Astrocyte (in vitro differentiated cells and primary cell): ENCODE data around the gene PKHD1. TPM values are rescaled to one million over a fixed set of nuclear protein-coding genes. Genes with fewer than 3 reads are reported as not detected.

Experiments used
- DNase-seq: peaks from one replicate; pipeline ENCODE4 v3.0.0-alpha.2; 2010; ENCODE audit warnings: low read depth
- FAIRE-seq: peaks from 2 replicates; lab custom pipeline; 2011; peaks lifted over from hg19 to GRCh38; lab: Jason Lieb, UNC
- H2AFZ ChIP-seq: 2 replicates; pipeline ENCODE4 v1.6.0; 2012; ENCODE audit warnings: low read depth, low read length, inconsistent platforms
- H3K27ac ChIP-seq: 2 replicates; pipeline ENCODE4 v1.5.1; 2011; ENCODE audit warnings: low read depth, low read length, inconsistent platforms
- H3K27me3 ChIP-seq: 2 replicates; pipeline ENCODE4 v1.6.0; 2011; ENCODE audit warnings: low read length, inconsistent platforms; ENCODE audit not compliant: insufficient read depth
- H3K36me3 ChIP-seq: 2 replicates; pipeline ENCODE4 v1.5.1; 2011; ENCODE audit warnings: low read length, inconsistent platforms; ENCODE audit not compliant: insufficient read depth
- H3K4me1 ChIP-seq: 2 replicates; pipeline ENCODE4 v1.5.1; 2011; ENCODE audit warnings: low read length, inconsistent platforms; ENCODE audit not compliant: insufficient read depth
- H3K4me2 ChIP-seq: 2 replicates; pipeline ENCODE4 v1.6.0; 2012; ENCODE audit warnings: low read length, inconsistent platforms
- H3K4me3 ChIP-seq: 2 replicates; pipeline ENCODE4 v1.5.1; 2011; ENCODE audit warnings: low read depth, mild to moderate bottlenecking, low read length, inconsistent platforms; ENCODE audit not compliant: insufficient read depth
- H3K79me2 ChIP-seq: 2 replicates; pipeline ENCODE4 v1.6.0; 2012; ENCODE audit warnings: mild to moderate bottlenecking, low read length, inconsistent platforms; ENCODE audit not compliant: insufficient read depth
- H3K9ac ChIP-seq: 2 replicates; pipeline ENCODE4 v1.6.0; 2012; ENCODE audit warnings: mild to moderate bottlenecking, low read length, inconsistent platforms
- H3K9me3 ChIP-seq: 2 replicates; pipeline ENCODE4 v1.5.1; 2012; ENCODE audit warnings: low read depth, mild to moderate bottlenecking, low read length, inconsistent platforms; ENCODE audit not compliant: insufficient read depth
- H4K20me1 ChIP-seq: 2 replicates; pipeline ENCODE4 v1.6.0; 2012; ENCODE audit warnings: low read length, inconsistent platforms; ENCODE audit not compliant: insufficient read depth
- H3K27ac Mint-ChIP-seq: one replicate; pipeline ENCODE4 v1.8.0; 2021; ENCODE audit warnings: mild to moderate bottlenecking, mixed read lengths; ENCODE audit not compliant: unreplicated experiment
- H3K27me3 Mint-ChIP-seq: one replicate; pipeline ENCODE4 v1.8.0; 2021; ENCODE audit warnings: low read depth, mixed read lengths; ENCODE audit not compliant: unreplicated experiment
- H3K36me3 Mint-ChIP-seq: one replicate; pipeline ENCODE4 v1.8.0; 2021; ENCODE audit warnings: low read depth, mixed read lengths; ENCODE audit not compliant: unreplicated experiment
- H3K4me1 Mint-ChIP-seq: one replicate; pipeline ENCODE4 v1.8.0; 2021; ENCODE audit warnings: low read depth, mixed read lengths; ENCODE audit not compliant: unreplicated experiment
- H3K4me3 Mint-ChIP-seq: one replicate; pipeline ENCODE4 v1.8.0; 2021; ENCODE audit warnings: mild to moderate bottlenecking, moderate library complexity, mixed read lengths; ENCODE audit not compliant: unreplicated experiment
- H3K9me3 Mint-ChIP-seq: one replicate; pipeline ENCODE4 v1.8.0; 2021; ENCODE audit warnings: mild to moderate bottlenecking, mixed read lengths; ENCODE audit not compliant: unreplicated experiment
- CTCF ChIP-seq: IDR thresholded peaks from 2 replicates; pipeline ENCODE4 v1.5.1; 2011; ENCODE audit warnings: low read depth, mild to moderate bottlenecking, inconsistent platforms, low read length, moderate library complexity; ENCODE audit not compliant: insufficient read depth
- EZH2 ChIP-seq: IDR thresholded peaks from 2 replicates; pipeline ENCODE4 v1.6.1; 2012; ENCODE audit warnings: mild to moderate bottlenecking, low read length, inconsistent platforms; ENCODE audit not compliant: insufficient read depth
- total RNA-seq: library from RNA; stranded (reverse); gene quantifications from 2 replicates; pipeline ENCODE4 v1.2.1, GENCODE V29; 2021

PKHD1 gene
- total RNA-seq, 1 donor from 2014 or later: 0.16 TPM

DNA sequence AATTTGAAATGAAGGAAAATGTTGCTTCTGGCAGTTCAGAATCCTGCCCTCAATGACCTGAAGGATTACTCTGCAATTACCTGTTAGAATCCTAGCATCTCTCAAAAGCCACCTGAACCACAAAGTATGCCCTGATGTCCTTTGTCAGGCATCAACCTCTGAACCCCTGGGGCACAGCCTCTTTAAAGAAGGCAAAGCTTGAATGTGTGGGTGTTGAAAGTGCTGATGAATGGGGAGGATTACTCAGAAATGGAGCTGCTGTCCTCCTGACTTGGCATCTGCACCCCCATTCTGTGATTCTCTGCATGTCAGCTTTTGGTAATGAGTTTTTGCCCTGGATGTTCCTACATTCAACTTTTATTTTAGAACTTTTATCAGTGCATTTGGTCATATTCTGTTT is 179.2 kb downstream of the PKHD1 start:
- DNase-seq (no peak), FAIRE-seq (no peak)
- Mint-ChIP-seq H3K27me3 (peaks cover 6% of the 10 kb centered on the region), H3K36me3 (no peaks in the 10 kb centered on the region), H3K4me1 (no peaks in the 10 kb centered on the region), H3K27ac (no peak overlapping the region), H3K4me3 (no peak overlapping the region), H3K9me3 (no peaks in the 10 kb centered on the region)
- Histone ChIP-seq H3K36me3 (no peaks in the 10 kb centered on the region), H3K9me3 (no peaks in the 10 kb centered on the region), H3K79me2 (no peaks in the 10 kb centered on the region), H3K27me3 (no peaks in the 10 kb centered on the region), H4K20me1 (no peaks in the 10 kb centered on the region), H2AFZ (no peak overlapping the region), H3K9ac (no peak overlapping the region), H3K27ac (no peak overlapping the region), H3K4me3 (no peak overlapping the region), H3K4me2 (no peak overlapping the region), H3K4me1 (no peaks in the 10 kb centered on the region)
- TF ChIP-seq CTCF (no peak), EZH2 (no peak)

- TF ChIP-seq CTCF (no peak), EZH2 (no peak)
- Mint-ChIP-seq H3K9me3 (no peaks in the 10 kb centered on the region), H3K4me3 (no peak overlapping the region), H3K4me1 (no peaks in the 10 kb centered on the region), H3K27ac (no peak overlapping the region), H3K27me3 (no peaks in the 10 kb centered on the region), H3K36me3 (no peaks in the 10 kb centered on the region)
- Histone ChIP-seq H3K27ac (no peak overlapping the region), H2AFZ (no peak overlapping the region), H3K4me2 (no peak overlapping the region), H3K79me2 (no peaks in the 10 kb centered on the region), H4K20me1 (no peaks in the 10 kb centered on the region), H3K36me3 (no peaks in the 10 kb centered on the region), H3K4me3 (no peak overlapping the region), H3K4me1 (no peaks in the 10 kb centered on the region), H3K27me3 (no peaks in the 10 kb centered on the region), H3K9me3 (no peaks in the 10 kb centered on the region), H3K9ac (no peak overlapping the region)
- DNase-seq (no peak), FAIRE-seq (no peak)
Measured at GRCh38 chr6:51901766-51902764, 185.3 kb downstream of the PKHD1 start.

GRCh38 chr6:51893366-51893765 is 194.0 kb downstream of the PKHD1 start:
- Histone ChIP-seq H3K4me1 (no peaks in the 10 kb centered on the region), H3K4me2 (no peak overlapping the region), H4K20me1 (no peaks in the 10 kb centered on the region), H3K27me3 (no peaks in the 10 kb centered on the region), H3K36me3 (no peaks in the 10 kb centered on the region), H3K4me3 (no peak overlapping the region), H3K9ac (no peak overlapping the region), H2AFZ (no peak overlapping the region), H3K79me2 (no peaks in the 10 kb centered on the region), H3K9me3 (no peaks in the 10 kb centered on the region), H3K27ac (no peak overlapping the region)
- Mint-ChIP-seq H3K27me3 (peaks cover 4% of the 10 kb centered on the region), H3K27ac (no peak overlapping the region), H3K4me3 (no peak overlapping the region), H3K4me1 (peaks cover 3% of the 10 kb centered on the region), H3K9me3 (no peaks in the 10 kb centered on the region), H3K36me3 (no peaks in the 10 kb centered on the region)
- FAIRE-seq (no peak), DNase-seq (peak; percentile 2)
- TF ChIP-seq EZH2: no peak
- no peak for TF ChIP-seq CTCF
